WTC11 (cell line): ENCODE results near the gene TBC1D20. TPM values are rescaled to one million over a fixed set of nuclear protein-coding genes. Genes with fewer than 3 reads are reported as not detected.

ENCODE experiments used
- ATAC-seq: fragments of 200-7000 bp; cut with Tn5 transposase; 2 replicates; pipeline ENCODE4 v1.10.0; 2021; ENCODE audit warnings: mild to moderate bottlenecking, moderate library complexity
- CTCF ChIA-PET: fragments of 300-600 bp; sonication (Branson Sonifier 250); formaldehyde crosslinking; loops from one replicate; lab custom pipeline; 2021; ENCODE audit warnings: antibody characterized with exemption; lab: Charles Lee
- POLR2A ChIA-PET: fragments of 350-600 bp; sonication (Branson Sonifier 250); formaldehyde crosslinking; loops from one replicate; lab custom pipeline; 2021; ENCODE audit warnings: antibody characterized with exemption; lab: Charles Lee
- DNase-seq: peaks from one replicate; pipeline ENCODE4 v3.0.0; 2021; ENCODE audit warnings: low spot score
- H3K27ac Mint-ChIP-seq: 2 replicates; pipeline ENCODE4 v1.8.0; 2021; ENCODE audit warnings: mixed read lengths
- H3K27me3 Mint-ChIP-seq: 2 replicates; pipeline ENCODE4 v1.8.0; 2021; ENCODE audit warnings: low read depth, mild to moderate bottlenecking, moderate library complexity, mixed read lengths
- H3K36me3 Mint-ChIP-seq: 2 replicates; pipeline ENCODE4 v1.8.0; 2021; ENCODE audit warnings: mixed read lengths
- H3K4me1 Mint-ChIP-seq: 2 replicates; pipeline ENCODE4 v1.8.0; 2022; ENCODE audit warnings: mixed read lengths
- H3K4me3 Mint-ChIP-seq: 2 replicates; pipeline ENCODE4 v1.8.0; 2021; ENCODE audit warnings: mild to moderate bottlenecking, moderate library complexity, mixed read lengths
- H3K9me3 Mint-ChIP-seq: 2 replicates; pipeline ENCODE4 v1.8.0; 2021; ENCODE audit warnings: mixed read lengths
- AFF4 ChIP-seq: sonication (generic); formaldehyde crosslinking; IDR thresholded peaks from 2 replicates; pipeline ENCODE4 v1.8.1; 2023; ENCODE audit warnings: mild to moderate bottlenecking, missing genetic modification reagents, borderline replicate concordance
- CBFB ChIP-seq: sonication (generic); formaldehyde crosslinking; IDR thresholded peaks from 2 replicates; pipeline ENCODE4 v1.8.1; 2022; ENCODE audit warnings: mild to moderate bottlenecking, low read depth, missing genetic modification reagents
- CDX4 ChIP-seq: fragments of 250-450 bp; sonication (Bioruptor Pico); IDR thresholded peaks from 2 replicates; pipeline ENCODE4 v1.9.0; 2021; ENCODE audit warnings: moderate library complexity, mild to moderate bottlenecking, inconsistent platforms, borderline replicate concordance
- CREM ChIP-seq: sonication (generic); formaldehyde crosslinking; IDR thresholded peaks from 2 replicates; pipeline ENCODE4 v1.8.1; 2022; ENCODE audit warnings: mild to moderate bottlenecking, missing genetic modification reagents, moderate library complexity
- KAT7 ChIP-seq: sonication (generic); formaldehyde crosslinking; IDR thresholded peaks from 2 replicates; pipeline ENCODE4 v1.8.1; 2023; ENCODE audit warnings: missing genetic modification reagents, mild to moderate bottlenecking, borderline replicate concordance
- NR1H2 ChIP-seq: sonication (generic); formaldehyde crosslinking; IDR thresholded peaks from 2 replicates; pipeline ENCODE4 v1.9.0; 2021; ENCODE audit warnings: mild to moderate bottlenecking, moderate library complexity, missing genetic modification reagents
- NR2C2 ChIP-seq: sonication (generic); formaldehyde crosslinking; IDR thresholded peaks from 2 replicates; pipeline ENCODE4 v1.8.0; 2022; ENCODE audit warnings: mild to moderate bottlenecking, missing genetic modification reagents
- OVOL2 ChIP-seq: fragments of 250-450 bp; sonication (Bioruptor Pico); IDR thresholded peaks from 2 replicates; pipeline ENCODE4 v1.9.0; 2021; ENCODE audit warnings: mild to moderate bottlenecking, borderline replicate concordance
- PRDM15 ChIP-seq: sonication (generic); formaldehyde crosslinking; IDR thresholded peaks from 2 replicates; pipeline ENCODE4 v1.8.0; 2022; ENCODE audit warnings: missing genetic modification reagents
- SMAD4 ChIP-seq: sonication (generic); formaldehyde crosslinking; IDR thresholded peaks from 2 replicates; pipeline ENCODE4 v1.8.0; 2022; ENCODE audit warnings: mild to moderate bottlenecking, missing genetic modification reagents
- STAT6 ChIP-seq: sonication (generic); formaldehyde crosslinking; conservative IDR thresholded peaks from 2 replicates; pipeline ENCODE4 v1.8.1; 2023; ENCODE audit warnings: mild to moderate bottlenecking, low read depth, missing genetic modification reagents, moderate library complexity
- USF2 ChIP-seq: sonication (generic); formaldehyde crosslinking; IDR thresholded peaks from 2 replicates; pipeline ENCODE4 v1.8.1; 2023; ENCODE audit warnings: mild to moderate bottlenecking, missing genetic modification reagents, moderate library complexity
- ZNF317 ChIP-seq: sonication (generic); formaldehyde crosslinking; IDR thresholded peaks from 2 replicates; pipeline ENCODE4 v1.8.1; 2023; ENCODE audit warnings: low read depth, mild to moderate bottlenecking, moderate library complexity, missing genetic modification reagents, borderline replicate concordance
- ZNF423 ChIP-seq: fragments of 250-450 bp; sonication (Bioruptor Pico); IDR thresholded peaks from 2 replicates; pipeline ENCODE4 v2.1.2; 2022; ENCODE audit warnings: mild to moderate bottlenecking, moderate library complexity
- ZNF532 ChIP-seq: fragments of 250-450 bp; sonication (Bioruptor Pico); IDR thresholded peaks from 2 replicates; pipeline ENCODE4 v1.9.0; 2021; ENCODE audit warnings: mild to moderate bottlenecking, borderline replicate concordance
- total RNA-seq: library from RNA; stranded (reverse); gene quantifications from 3 replicates; pipeline ENCODE4 v1.2.3, GENCODE V29; 2021

Gene TBC1D20
- total RNA-seq, 1 experiment from 2014 or later = 14.6 TPM

- H3K27ac Mint-ChIP-seq = no peak overlapping the region
- TF ChIP-seq KAT7 (CRISPR knock-in tag) (no peak), ZNF532 (CRISPR knock-in tag) (no peak), OVOL2 (CRISPR knock-in tag) (no peak), AFF4 (CRISPR knock-in tag) (no peak)
- TF ChIP-seq, all 79 proteins: peak for 0
- Mint-ChIP-seq H3K27me3 (peaks cover 8% of the 10 kb centered on the region; the same call in 1 of the 2 replicates), H3K4me3 (no peak overlapping the region), H3K9me3 (peaks cover 15% of the 10 kb centered on the region), H3K4me1 (peaks cover 26% of the 10 kb centered on the region), H3K36me3 (no peaks in the 10 kb centered on the region)
- DNase-seq (no peak), ATAC-seq (no peak)
- ChIA-PET POLR2A (no interaction called here), CTCF (interaction anchor here (1.5 kb wide), 1 partner anchor 28 kb away, joined by 4 read pairs; no protein-coding TSS in a partner anchor)
Observed at GRCh38 chr20:404088-404487, 58.2 kb downstream of the TBC1D20 start.

GRCh38 chr20:403582-403957, 58.8 kb downstream of the TBC1D20 start:
- DNase-seq (no peak), ATAC-seq (no peak)
- Mint-ChIP-seq H3K27me3 (peaks cover 8% of the 10 kb centered on the region; the same call in 1 of the 2 replicates), H3K4me1 (peaks cover 22% of the 10 kb centered on the region), H3K9me3 (peaks cover 15% of the 10 kb centered on the region), H3K36me3 (no peaks in the 10 kb centered on the region; the same call in 1 of the 2 replicates), H3K27ac (no peak overlapping the region), H3K4me3 (no peak overlapping the region)
- POLR2A ChIA-PET = no interaction called here
- TF ChIP-seq CDX4 = no peak
- TF ChIP-seq CBFB (CRISPR knock-in tag) = no peak
- TF ChIP-seq ZNF317 = no peak
- no peak for TF ChIP-seq USF2 (CRISPR knock-in tag)
- TF ChIP-seq KAT7 (CRISPR knock-in tag) = no peak
- TF ChIP-seq ZNF423 = no peak
- no peak for TF ChIP-seq NR2C2 (CRISPR knock-in tag)
- TF ChIP-seq CREM = no peak
- TF ChIP-seq PRDM15 (CRISPR knock-in tag) = no peak
- no peak for TF ChIP-seq NR1H2 (CRISPR knock-in tag)
- no peak for TF ChIP-seq STAT6 (CRISPR knock-in tag)
- TF ChIP-seq SMAD4 (CRISPR knock-in tag) = no peak
- CTCF ChIA-PET = interaction anchor here (1.5 kb wide), 1 partner anchor 28 kb away, joined by 4 read pairs; no protein-coding TSS in a partner anchor
